Stimulated activated CD8-positive, alpha-beta memory T cell treated with anti-CD3 and anti-CD28 coated beads, Interleukin-7, amount 100 ng/mL, for 24 hours (primary cell): ENCODE results near the gene BTD.
"Not testable (repeated sequence)": the region's sequence is repeated elsewhere in the genome, so short reads cannot be mapped to it uniquely, and the experiment has no call there.

ENCODE experiments used
- DNase-seq: peaks from one replicate; pipeline ENCODE4 v3.0.0-alpha.2; 2020; ENCODE audit warnings: low read depth

The BTD gene

GRCh38 chr3:15601399-15602145, at the start of gene BTD, which contains the start of gene HACL1:
Gene BTD (plus strand): TSS chr3:15601745. CDS start chr3:15635440, 33,695 bp downstream.
Gene HACL1 (minus strand): TSS chr3:15601569. CDS start chr3:15601463, 106 bp downstream.
- DNase-seq: peak; percentile 98

- no peak for DNase-seq
Observed at GRCh38 chr3:15551902-15552301, 49.6 kb upstream of the BTD start.

GRCh38 chr3:15553749-15554148, 47.8 kb upstream of the BTD start:
- no peak for DNase-seq

- no peak for DNase-seq
Observed at GRCh38 chr3:15556512-15556911, 45.0 kb upstream of the BTD start.

GRCh38 chr3:15557511-15557946, 44.0 kb upstream of the BTD start:
- no peak for DNase-seq

- no peak for DNase-seq
Observed at GRCh38 chr3:15558581-15558980, 43.0 kb upstream of the BTD start.

- no peak for DNase-seq
Observed at GRCh38 chr3:15562560-15562959, 39.0 kb upstream of the BTD start.

GRCh38 chr3:15563190-15563589, 38.4 kb upstream of the BTD start:
- DNase-seq: no peak

GRCh38 chr3:15572138-15572537, 29.4 kb upstream of the BTD start:
- no peak for DNase-seq

- no peak for DNase-seq
Observed at GRCh38 chr3:15575446-15575845, 26.1 kb upstream of the BTD start.

- DNase-seq: no peak
Observed at GRCh38 chr3:15576475-15576874, 25.1 kb upstream of the BTD start.

- DNase-seq: no peak
Observed at GRCh38 chr3:15578289-15578867, 23.2 kb upstream of the BTD start.

GRCh38 chr3:15579051-15579450, 22.5 kb upstream of the BTD start:
- no peak for DNase-seq

- no peak for DNase-seq
Observed at GRCh38 chr3:15581471-15582394, 19.8 kb upstream of the BTD start.

- DNase-seq: no peak
Observed at GRCh38 chr3:15585111-15585845, 16.3 kb upstream of the BTD start.

- DNase-seq: no peak
Observed at GRCh38 chr3:15591242-15591641, 10.3 kb upstream of the BTD start.

- no peak for DNase-seq
Observed at GRCh38 chr3:15591928-15592327, 9.6 kb upstream of the BTD start.

GRCh38 chr3:15592968-15593367, 8.6 kb upstream of the BTD start:
- DNase-seq: no peak

- no peak for DNase-seq
Observed at GRCh38 chr3:15595955-15596354, 5.6 kb upstream of the BTD start.

GRCh38 chr3:15601046-15601398, 523 bp upstream of the BTD start:
- no peak for DNase-seq

GRCh38 chr3:15602146-15602536, 596 bp downstream of the BTD start:
- DNase-seq: no peak

GRCh38 chr3:15602816-15603215, 1.3 kb downstream of the BTD start:
- DNase-seq: not testable (repeated sequence)
